ENCODE data around the gene NFAM1. TPM values are rescaled to one million over a fixed set of nuclear protein-coding genes. Genes with fewer than 3 reads are reported as not detected.

Gene NFAM1
- total RNA-seq, 3 donors from 2014 or later (not counting 1 experiment from before 2014, with no cell fraction given) = 2.4 to 7.8 (median 3.6) TPM

DNA sequence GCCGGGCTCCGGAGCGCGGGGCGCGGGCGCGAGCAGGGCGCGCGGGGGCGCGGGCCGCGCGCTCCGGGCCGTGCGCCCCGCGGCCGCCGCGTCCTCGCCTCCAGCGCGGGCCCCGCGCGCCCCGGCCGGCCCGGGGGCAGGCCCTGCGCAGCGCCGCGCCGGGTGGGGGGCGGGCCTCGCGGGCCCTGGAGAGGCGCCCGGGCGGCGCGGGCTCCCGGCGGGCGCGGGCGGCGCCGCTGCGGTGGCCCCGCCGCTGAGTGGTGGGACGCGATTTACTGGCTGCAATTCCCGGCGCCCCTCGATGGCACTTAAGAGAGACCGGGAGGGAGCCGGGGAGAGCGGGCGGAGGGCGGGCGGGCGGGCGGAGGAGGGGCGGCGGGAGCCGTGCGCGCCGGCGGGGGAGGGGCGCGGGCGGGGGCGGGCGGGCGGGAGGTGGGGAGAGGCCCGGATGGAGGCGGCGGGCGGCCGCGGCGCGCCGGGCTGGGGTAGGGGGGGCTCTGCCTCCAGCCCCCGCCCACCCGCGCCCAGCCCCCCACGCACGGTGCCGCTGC is 88.6 kb downstream of the NFAM1 start:
- ATAC-seq (peak; percentile 27 to 78 (median 70)), DNase-seq (peak in 1 of 2 donors; percentile 63)
- no peaks in the 10 kb centered on the region for H3K36me3 ChIP-seq (ENCODE audit: control insufficient read depth, insufficient read depth, low read length)
- H3K4me1 Mint-ChIP-seq = peaks cover 0 to 5% of the 10 kb centered on the region in 2 donors
- H3K9me3 ChIP-seq (ENCODE audit: control insufficient read depth, insufficient read depth, low read length) = no peaks in the 10 kb centered on the region
- H3K27ac Mint-ChIP-seq = no peak overlapping the region
- peaks cover 0 to 19% of the 10 kb centered on the region in 2 donors for H3K27me3 Mint-ChIP-seq (ENCODE audit: low read depth in 2 of 2)
- whole genome bisulfite sequencing (ENCODE audit: insufficient coverage) = under 1% methylated on average over 67 of the region's 97 CpGs
- intact Hi-C loops (cut with micrococcal nuclease) = no loop called here
- H3K36me3 Mint-ChIP-seq = no peaks in the 10 kb centered on the region
- no peak overlapping the region for H3K4me3 ChIP-seq (ENCODE audit: low read length)
- peaks cover 4% of the 10 kb centered on the region for H3K4me1 ChIP-seq (ENCODE audit: control insufficient read depth, insufficient read depth, low read length)
- TF ChIP-seq, protein P1, sequence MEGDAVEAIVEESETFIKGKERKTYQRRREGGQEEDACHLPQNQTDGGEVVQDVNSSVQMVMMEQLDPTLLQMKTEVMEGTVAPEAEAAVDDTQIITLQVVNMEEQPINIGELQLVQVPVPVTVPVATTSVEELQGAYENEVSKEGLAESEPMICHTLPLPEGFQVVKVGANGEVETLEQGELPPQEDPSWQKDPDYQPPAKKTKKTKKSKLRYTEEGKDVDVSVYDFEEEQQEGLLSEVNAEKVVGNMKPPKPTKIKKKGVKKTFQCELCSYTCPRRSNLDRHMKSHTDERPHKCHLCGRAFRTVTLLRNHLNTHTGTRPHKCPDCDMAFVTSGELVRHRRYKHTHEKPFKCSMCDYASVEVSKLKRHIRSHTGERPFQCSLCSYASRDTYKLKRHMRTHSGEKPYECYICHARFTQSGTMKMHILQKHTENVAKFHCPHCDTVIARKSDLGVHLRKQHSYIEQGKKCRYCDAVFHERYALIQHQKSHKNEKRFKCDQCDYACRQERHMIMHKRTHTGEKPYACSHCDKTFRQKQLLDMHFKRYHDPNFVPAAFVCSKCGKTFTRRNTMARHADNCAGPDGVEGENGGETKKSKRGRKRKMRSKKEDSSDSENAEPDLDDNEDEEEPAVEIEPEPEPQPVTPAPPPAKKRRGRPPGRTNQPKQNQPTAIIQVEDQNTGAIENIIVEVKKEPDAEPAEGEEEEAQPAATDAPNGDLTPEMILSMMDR (IDR thresholded peaks at IDR 0.05) = no peak
- no peak overlapping the region for H3K4me3 Mint-ChIP-seq
- peaks cover 5% of the 10 kb centered on the region for H3K27me3 ChIP-seq (ENCODE audit: control insufficient read depth, insufficient read depth, low read length)
- no peak overlapping the region for H3K27ac ChIP-seq (ENCODE audit: low read length)
- no peaks in the 10 kb centered on the region for H3K9me3 Mint-ChIP-seq

DNA sequence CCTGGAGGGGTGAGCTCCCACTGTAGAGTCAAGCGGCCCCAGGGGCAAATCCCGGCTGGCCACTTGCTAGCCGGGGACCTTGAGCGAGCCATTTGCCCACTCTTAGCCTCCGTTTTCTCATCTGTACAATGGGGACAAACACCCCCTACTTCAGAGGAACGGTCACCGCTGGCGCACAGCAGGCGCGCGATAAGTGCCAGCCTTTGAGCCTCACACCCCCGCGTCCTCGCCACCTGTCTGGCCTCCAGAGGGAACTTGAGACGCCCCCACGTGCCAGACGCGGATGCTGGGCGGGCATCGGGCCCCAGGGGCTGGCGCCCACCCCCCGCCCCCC is 89.1 kb downstream of the NFAM1 start:
- peaks cover 4% of the 10 kb centered on the region for H3K4me1 ChIP-seq (ENCODE audit: control insufficient read depth, insufficient read depth, low read length)
- H3K27me3 ChIP-seq (ENCODE audit: control insufficient read depth, insufficient read depth, low read length) = peaks cover 5% of the 10 kb centered on the region
- no peaks in the 10 kb centered on the region for H3K36me3 Mint-ChIP-seq
- intact Hi-C loops (cut with micrococcal nuclease) = no loop called here
- H3K4me3 ChIP-seq (ENCODE audit: low read length) = no peak overlapping the region
- H3K27ac Mint-ChIP-seq = no peak overlapping the region
- DNase-seq (peak in 1 of 2 donors; percentile 33), ATAC-seq (peak in 1 of 3 donors; percentile 32)
- 19% methylated on average over 22 of the region's 22 CpGs for WGBS (ENCODE audit: insufficient coverage)
- no peak overlapping the region for H3K27ac ChIP-seq (ENCODE audit: low read length)
- TF ChIP-seq, protein P1 (IDR thresholded peaks at IDR 0.05) = no peak
- peak overlapping the region; percentile 65 for H3K4me3 Mint-ChIP-seq
- no peaks in the 10 kb centered on the region for H3K9me3 Mint-ChIP-seq
- H3K4me1 Mint-ChIP-seq = peaks cover 0 to 5% of the 10 kb centered on the region in 2 donors
- no peaks in the 10 kb centered on the region for H3K9me3 ChIP-seq (ENCODE audit: control insufficient read depth, insufficient read depth, low read length)
- H3K36me3 ChIP-seq (ENCODE audit: control insufficient read depth, insufficient read depth, low read length) = no peaks in the 10 kb centered on the region
- peaks cover 0 to 19% of the 10 kb centered on the region in 2 donors for H3K27me3 Mint-ChIP-seq (ENCODE audit: low read depth in 2 of 2)

DNA sequence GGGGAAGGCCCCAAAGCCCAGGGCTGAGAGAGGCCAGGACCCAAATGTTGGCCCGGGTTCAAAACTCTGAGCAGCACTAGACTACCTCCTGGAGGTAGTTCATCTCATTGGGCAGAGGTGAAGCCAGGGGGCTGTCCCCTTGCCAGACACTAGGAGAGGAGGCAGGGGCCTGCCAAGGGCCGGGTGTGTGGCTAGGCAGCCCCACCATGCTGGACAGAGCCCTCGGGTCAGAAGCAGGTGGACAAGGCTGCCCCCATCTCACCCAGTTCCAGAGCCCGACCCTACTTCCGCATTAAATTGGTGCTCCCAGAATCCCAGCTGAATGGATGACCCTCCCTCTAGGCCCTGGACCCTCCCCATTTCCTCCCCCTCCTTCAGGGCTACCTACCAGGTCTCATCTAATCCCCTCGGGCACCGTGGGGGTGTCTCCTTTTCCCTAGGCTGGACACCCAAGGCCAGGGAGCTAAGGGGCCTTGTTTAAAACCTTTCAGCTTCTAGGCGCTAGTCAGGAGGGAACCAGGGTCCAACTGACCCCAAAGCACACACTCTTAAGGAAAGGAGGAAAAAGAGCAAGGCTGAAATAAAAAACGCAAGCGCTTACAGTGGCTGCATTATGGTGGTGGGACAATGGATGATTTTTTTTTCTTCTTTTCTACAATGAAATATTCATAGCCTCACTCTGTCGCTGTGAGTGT is 89.6 kb downstream of the NFAM1 start:
- intact Hi-C loops (cut with micrococcal nuclease) = no loop called here
- Histone ChIP-seq H3K36me3 (ENCODE audit: control insufficient read depth, insufficient read depth, low read length) (no peaks in the 10 kb centered on the region), H3K27me3 (ENCODE audit: control insufficient read depth, insufficient read depth, low read length) (peaks cover 5% of the 10 kb centered on the region), H3K4me3 (ENCODE audit: low read length) (no peak overlapping the region), H3K9me3 (ENCODE audit: control insufficient read depth, insufficient read depth, low read length) (no peaks in the 10 kb centered on the region), H3K4me1 (ENCODE audit: control insufficient read depth, insufficient read depth, low read length) (peaks cover 4% of the 10 kb centered on the region), H3K27ac (ENCODE audit: low read length) (no peak overlapping the region)
- DNase-seq (no peak), ATAC-seq (no peak)
- H3K27me3 Mint-ChIP-seq (ENCODE audit: low read depth in 2 of 2) = peaks cover 0 to 19% of the 10 kb centered on the region in 2 donors
- H3K4me1 Mint-ChIP-seq = peaks cover 0 to 5% of the 10 kb centered on the region in 2 donors
- peak overlapping the region; percentile 65 for H3K4me3 Mint-ChIP-seq
- TF ChIP-seq, protein P1 (IDR thresholded peaks at IDR 0.05) = no peak
- H3K9me3 Mint-ChIP-seq = no peaks in the 10 kb centered on the region
- H3K27ac Mint-ChIP-seq = no peak overlapping the region
- no peaks in the 10 kb centered on the region for H3K36me3 Mint-ChIP-seq
- WGBS (ENCODE audit: insufficient coverage) = 88% methylated on average over 11 of the region's 11 CpGs
